ENCODE results near the gene SMARCB1.

Gene SMARCB1

GRCh38 chr22:23756891-23757290 is 29.9 kb upstream of the SMARCB1 start:
- in situ Hi-C loops (cut with HindIII; ENCODE audit: low pct_ligation_motif_present, low pct_unique_long_range_greater_than_20kb, low sequenced_read_pairs): no loop called here

GRCh38 chr22:23759566-23759965 is 27.2 kb upstream of the SMARCB1 start:
- in situ Hi-C loops (cut with HindIII; ENCODE audit: low pct_ligation_motif_present, low pct_unique_long_range_greater_than_20kb, low sequenced_read_pairs): no loop called here
- no peak for DNase-seq

More at GRCh38 chr22:23756891-23757290, 29.9 kb upstream of the SMARCB1 start:
- no peak for DNase-seq

- DNase-seq: no peak
- in situ Hi-C loops (cut with HindIII; ENCODE audit: low pct_ligation_motif_present, low pct_unique_long_range_greater_than_20kb, low sequenced_read_pairs): no loop called here
Observed at GRCh38 chr22:23760056-23760455, 26.7 kb upstream of the SMARCB1 start.

GRCh38 chr22:23762842-23763578 is 23.8 kb upstream of the SMARCB1 start, which contains the start of gene C22orf15:
C22orf15 (plus strand) TSS chr22:23762990; CDS start chr22:23763307, 317 bp downstream.
- in situ Hi-C loops (cut with HindIII; ENCODE audit: low pct_ligation_motif_present, low pct_unique_long_range_greater_than_20kb, low sequenced_read_pairs): no loop called here
- no peak for DNase-seq

- in situ Hi-C loops (cut with HindIII; ENCODE audit: low pct_ligation_motif_present, low pct_unique_long_range_greater_than_20kb, low sequenced_read_pairs): no loop called here
Observed at GRCh38 chr22:23763579-23763945, 23.2 kb upstream of the SMARCB1 start.

GRCh38 chr22:23763954-23764353 is 22.8 kb upstream of the SMARCB1 start:
- in situ Hi-C loops (cut with HindIII; ENCODE audit: low pct_ligation_motif_present, low pct_unique_long_range_greater_than_20kb, low sequenced_read_pairs): no loop called here
- DNase-seq: no peak

More at GRCh38 chr22:23763579-23763945, 23.2 kb upstream of the SMARCB1 start:
- no peak for DNase-seq

- no peak for DNase-seq
- in situ Hi-C loops (cut with HindIII; ENCODE audit: low pct_ligation_motif_present, low pct_unique_long_range_greater_than_20kb, low sequenced_read_pairs): no loop called here
Observed at GRCh38 chr22:23764899-23765881, 21.6 kb upstream of the SMARCB1 start.

GRCh38 chr22:23767303-23767672 is 19.5 kb upstream of the SMARCB1 start:
- no peak for DNase-seq
- in situ Hi-C loops (cut with HindIII; ENCODE audit: low pct_ligation_motif_present, low pct_unique_long_range_greater_than_20kb, low sequenced_read_pairs): no loop called here

- in situ Hi-C loops (cut with HindIII; ENCODE audit: low pct_ligation_motif_present, low pct_unique_long_range_greater_than_20kb, low sequenced_read_pairs): no loop called here
- DNase-seq: peak; percentile 72
Observed at GRCh38 chr22:23767673-23768548, 18.9 kb upstream of the SMARCB1 start, which contains the start of gene CHCHD10. CHCHD10 (minus strand) TSS chr22:23767972; CDS start chr22:23767874, 98 bp downstream.

- in situ Hi-C loops (cut with HindIII; ENCODE audit: low pct_ligation_motif_present, low pct_unique_long_range_greater_than_20kb, low sequenced_read_pairs): no loop called here
- no peak for DNase-seq
Observed at GRCh38 chr22:23769321-23769965, 17.3 kb upstream of the SMARCB1 start.

GRCh38 chr22:23772315-23772648 is 14.5 kb upstream of the SMARCB1 start:
- DNase-seq: no peak
- in situ Hi-C loops (cut with HindIII; ENCODE audit: low pct_ligation_motif_present, low pct_unique_long_range_greater_than_20kb, low sequenced_read_pairs): no loop called here

GRCh38 chr22:23772649-23773473 is 13.9 kb upstream of the SMARCB1 start, which contains the start of gene MMP11:
MMP11 (plus strand) TSS chr22:23772849; CDS start chr22:23772871, 22 bp downstream.
- in situ Hi-C loops (cut with HindIII; ENCODE audit: low pct_ligation_motif_present, low pct_unique_long_range_greater_than_20kb, low sequenced_read_pairs): no loop called here
- peak; percentile 41 for DNase-seq

GRCh38 chr22:23773483-23774113 is 13.2 kb upstream of the SMARCB1 start:
- DNase-seq: no peak
- in situ Hi-C loops (cut with HindIII; ENCODE audit: low pct_ligation_motif_present, low pct_unique_long_range_greater_than_20kb, low sequenced_read_pairs): no loop called here

GRCh38 chr22:23774114-23774921 is 12.4 kb upstream of the SMARCB1 start:
- in situ Hi-C loops (cut with HindIII; ENCODE audit: low pct_ligation_motif_present, low pct_unique_long_range_greater_than_20kb, low sequenced_read_pairs): no loop called here
- DNase-seq: no peak

GRCh38 chr22:23774922-23775436 is 11.8 kb upstream of the SMARCB1 start:
- DNase-seq: peak; percentile 61

More at GRCh38 chr22:23774922-23775436, 11.8 kb upstream of the SMARCB1 start:
- in situ Hi-C loops (cut with HindIII; ENCODE audit: low pct_ligation_motif_present, low pct_unique_long_range_greater_than_20kb, low sequenced_read_pairs): no loop called here

Measured in ACHN (cell line).